ENCODE measurements around the gene SLC34A3.

Gene SLC34A3

GRCh38 chr9:137275588-137276472, 45.1 kb downstream of the SLC34A3 start:
- DNase-seq (ENCODE audit: low read depth in 2 of 2): no peak

- DNase-seq (ENCODE audit: low read depth in 2 of 2): no peak
These were observed 46.0 kb downstream of the SLC34A3 start for GRCh38 chr9:137276473-137277328.

DNA sequence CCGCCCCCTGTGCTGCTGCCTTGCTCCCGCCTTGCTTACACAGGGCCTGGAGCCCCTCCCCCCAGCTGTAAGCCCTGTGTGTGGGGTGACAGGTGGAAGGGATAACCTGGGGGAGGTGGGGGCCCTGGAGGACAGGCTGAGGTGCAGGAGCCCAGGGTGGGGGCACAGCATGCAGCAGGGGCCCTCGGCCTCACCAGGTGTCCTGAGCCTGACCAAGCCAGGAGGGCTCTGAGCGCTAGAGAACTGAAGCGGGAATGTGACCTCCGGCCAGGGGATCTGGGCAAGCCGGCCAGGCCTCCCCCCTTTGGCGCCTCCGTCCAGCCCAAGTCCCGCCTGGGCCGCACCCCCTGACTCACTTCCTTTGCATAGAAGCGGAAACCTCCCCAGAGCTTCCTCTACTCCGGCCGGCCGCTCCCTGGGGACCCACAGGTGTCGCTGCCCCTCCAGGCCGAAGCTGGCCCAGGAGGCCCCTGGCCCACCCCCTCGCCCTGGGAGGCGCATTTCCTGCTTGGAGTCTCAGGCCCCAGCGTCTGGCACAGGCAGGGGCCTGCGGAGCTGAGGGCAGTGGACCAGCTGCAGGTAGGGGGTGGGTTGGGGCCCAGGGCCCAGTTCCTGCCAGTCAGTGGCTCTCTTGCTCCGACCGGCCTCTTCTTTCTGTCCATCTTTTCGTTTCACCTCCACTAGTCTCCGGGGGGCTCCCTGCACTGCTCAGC, 46.8 kb downstream of the SLC34A3 start, which contains the start of gene TOR4A:
TSS of gene TOR4A (plus strand) at position 398 of the 713 bp plus-strand sequence. CDS start 964 bp downstream, outside the sequence.
- no peak for DNase-seq (ENCODE audit: low read depth in 2 of 2)

- DNase-seq (ENCODE audit: low read depth in 2 of 2): no peak
These were observed 47.5 kb downstream of the SLC34A3 start for GRCh38 chr9:137278061-137278701.

DNA sequence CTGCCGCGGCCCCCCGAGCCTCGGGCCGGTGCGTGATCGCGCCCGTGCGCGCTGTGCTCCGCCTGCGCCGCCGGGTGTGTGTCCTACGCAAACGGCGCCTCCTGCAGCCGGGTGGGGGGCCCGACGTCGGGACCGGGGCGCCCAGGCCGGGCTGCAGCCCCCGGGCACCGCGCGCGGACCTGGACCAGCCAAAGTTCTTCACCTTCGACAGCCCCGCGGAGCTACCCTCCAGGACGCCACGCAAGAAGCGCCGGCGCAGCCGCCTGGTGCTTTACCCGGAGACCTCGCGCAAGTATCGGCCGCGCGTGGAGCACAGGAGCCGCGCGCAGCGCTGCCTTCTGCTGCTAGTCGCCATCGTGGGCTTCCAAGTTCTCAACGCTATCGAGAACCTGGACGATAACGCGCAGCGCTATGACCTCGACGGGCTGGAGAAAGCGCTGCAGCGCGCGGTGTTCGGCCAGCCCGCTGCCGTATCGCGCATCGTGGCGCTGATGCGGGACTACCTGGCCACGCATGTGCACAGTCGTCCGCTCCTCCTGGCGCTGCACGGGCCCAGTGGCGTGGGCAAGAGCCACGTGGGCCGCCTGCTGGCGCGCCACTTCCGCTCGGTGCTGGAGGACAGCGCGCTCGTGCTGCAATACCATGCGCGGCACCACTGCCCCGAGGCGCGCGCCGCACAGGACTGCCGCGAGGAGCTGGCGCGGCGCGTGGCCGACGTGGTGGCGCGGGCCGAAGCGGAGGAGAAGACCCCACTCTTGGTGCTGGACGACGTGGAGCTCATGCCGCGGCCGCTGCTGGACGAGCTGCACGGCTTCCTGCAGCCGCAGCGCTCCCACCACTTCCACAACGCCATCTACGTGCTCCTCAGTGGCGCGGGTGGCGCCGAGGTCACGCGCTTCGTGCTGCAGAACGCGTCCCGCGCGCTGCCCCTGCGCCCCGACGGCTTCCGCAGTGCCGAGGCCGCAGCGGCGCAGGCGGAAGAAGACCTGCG, 48.3 kb downstream of the SLC34A3 start:
- no peak for DNase-seq (ENCODE audit: low read depth in 2 of 2)

DNA sequence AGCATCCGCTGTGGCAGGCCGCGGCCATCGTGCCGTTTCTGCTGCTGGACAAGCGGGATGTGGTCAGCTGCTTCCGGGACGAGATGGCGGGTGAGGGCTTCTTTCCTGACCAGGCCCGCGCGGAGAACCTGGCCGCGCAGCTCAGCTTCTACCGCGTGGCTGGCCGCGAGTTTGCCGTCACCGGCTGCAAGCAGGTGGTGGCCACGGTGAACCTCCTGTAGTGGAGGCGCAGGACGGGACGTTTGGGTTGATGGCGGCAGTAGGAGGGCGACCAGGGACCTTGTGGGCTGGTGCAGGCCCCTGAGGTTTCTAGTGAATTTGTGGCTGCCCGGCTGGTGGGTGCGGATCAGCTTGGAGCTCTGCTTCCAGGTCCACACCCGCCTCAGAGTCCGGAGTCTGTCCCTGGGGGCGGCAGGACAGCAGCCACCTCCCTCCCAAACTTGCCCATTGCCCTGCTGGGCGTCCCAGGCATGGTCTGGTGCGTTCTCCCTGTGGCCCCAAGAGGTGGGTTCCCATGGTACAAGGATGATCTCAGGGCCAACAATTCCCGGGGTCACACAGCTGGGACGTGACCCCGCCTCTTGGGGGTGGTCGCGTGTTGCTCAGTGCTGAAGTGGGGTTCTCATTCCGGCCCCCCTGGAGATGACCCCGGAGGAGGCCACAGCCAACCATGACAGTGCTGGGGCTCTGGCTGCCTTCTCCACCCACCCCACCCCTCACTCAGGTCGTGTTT, 49.2 kb downstream of the SLC34A3 start:
- DNase-seq (ENCODE audit: low read depth in 2 of 2): no peak

DNA sequence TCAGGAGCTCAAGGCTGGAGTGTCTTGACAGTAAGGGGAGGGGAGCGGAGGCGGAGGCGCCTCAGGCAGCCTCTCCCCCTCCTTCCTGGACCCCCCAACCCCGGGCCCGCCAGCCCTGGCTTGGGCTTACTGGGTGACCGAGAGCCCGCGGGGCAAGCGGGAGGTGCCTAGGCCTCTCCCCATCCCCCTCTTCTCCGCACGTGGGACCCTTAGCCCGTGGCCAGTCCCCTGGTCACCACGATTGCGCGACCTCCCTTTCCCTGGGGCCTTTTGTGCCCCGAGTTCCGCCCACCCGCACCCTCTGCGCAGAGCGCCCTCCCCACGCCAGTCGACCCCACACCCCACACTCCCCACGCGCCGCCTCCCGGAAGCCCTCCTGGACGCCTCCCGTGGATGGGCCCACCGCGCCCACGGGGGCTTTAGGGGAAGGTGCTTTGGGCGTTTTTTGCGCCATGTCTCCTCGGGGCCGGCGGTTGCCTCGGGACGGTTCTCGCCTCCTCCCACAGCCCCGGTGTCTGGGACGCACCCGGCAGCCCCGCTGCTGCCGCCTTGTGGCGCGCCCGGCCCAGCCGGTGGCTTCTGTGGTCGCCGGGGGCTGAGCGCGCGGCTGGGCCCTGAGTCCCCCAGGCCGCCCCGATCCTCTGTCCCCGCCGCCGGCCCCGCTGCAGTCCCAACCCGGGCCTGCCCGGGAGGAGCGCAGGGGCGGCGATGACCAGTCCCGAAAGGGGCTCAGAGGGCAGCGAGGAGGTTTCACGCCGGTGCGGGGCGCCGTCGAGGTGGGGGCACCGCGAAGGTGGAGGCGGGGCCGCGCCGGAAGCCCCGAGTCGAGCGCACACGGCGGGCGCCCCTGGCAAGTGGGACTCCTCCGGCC, 50.0 kb downstream of the SLC34A3 start:
- DNase-seq (ENCODE audit: low read depth in 2 of 2): no peak

DNA sequence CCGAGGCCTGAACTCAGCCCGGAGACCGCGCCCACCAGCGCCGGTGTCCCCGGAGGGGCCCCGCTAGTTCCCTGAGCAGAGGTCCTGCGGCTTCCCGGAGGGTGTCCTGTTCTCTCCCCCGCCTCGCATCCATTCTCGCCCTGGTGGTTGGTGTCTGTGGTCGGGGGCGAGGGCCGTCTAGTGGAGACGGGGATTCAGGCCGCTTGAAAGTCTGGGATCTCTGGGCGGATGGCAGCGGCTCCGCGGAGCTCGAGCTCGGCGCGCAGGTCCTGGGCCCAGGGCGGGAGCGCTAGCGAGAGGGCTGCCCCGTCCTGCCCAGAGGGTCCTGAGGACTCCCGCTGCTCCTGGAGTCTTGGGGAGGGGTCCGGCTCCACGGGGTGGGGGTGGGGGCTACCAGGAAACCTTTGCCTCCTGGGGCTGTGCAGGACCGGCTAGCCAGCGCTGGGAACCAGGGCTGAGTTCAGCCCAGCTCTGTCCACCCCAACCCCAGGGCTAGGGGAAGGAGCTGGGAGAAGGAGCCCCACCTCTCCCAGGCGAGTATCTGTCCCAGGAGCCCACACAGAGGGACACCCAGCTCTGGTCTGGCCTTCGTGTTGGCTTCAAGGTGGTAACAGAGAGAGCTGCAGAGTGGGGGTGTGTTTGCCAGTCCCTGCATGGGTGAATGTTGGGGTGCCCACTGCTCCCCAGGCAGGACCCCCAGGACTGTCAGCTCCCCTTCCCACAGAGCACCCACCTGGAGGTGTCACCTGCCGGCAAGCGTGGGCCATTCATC, 50.8 kb downstream of the SLC34A3 start:
- no peak for DNase-seq (ENCODE audit: low read depth in 2 of 2)

Data from stimulated activated CD4-positive, alpha-beta T cell treated with anti-CD3 and anti-CD28 coated beads, Interleukin-15, amount 100 ng/mL, for 48 hours (primary cell).